ENCODE results near the gene LCK.
A peak's percentile ranks its signal among the peaks of the same experiment; 100 is the strongest.

Gene LCK

GRCh38 chr1:32329931-32330466 lies 78.9 kb downstream of the LCK start:
- DNase-seq = no peak

GRCh38 chr1:32330558-32331151 lies 79.6 kb downstream of the LCK start:
- DNase-seq = no peak

DNA sequence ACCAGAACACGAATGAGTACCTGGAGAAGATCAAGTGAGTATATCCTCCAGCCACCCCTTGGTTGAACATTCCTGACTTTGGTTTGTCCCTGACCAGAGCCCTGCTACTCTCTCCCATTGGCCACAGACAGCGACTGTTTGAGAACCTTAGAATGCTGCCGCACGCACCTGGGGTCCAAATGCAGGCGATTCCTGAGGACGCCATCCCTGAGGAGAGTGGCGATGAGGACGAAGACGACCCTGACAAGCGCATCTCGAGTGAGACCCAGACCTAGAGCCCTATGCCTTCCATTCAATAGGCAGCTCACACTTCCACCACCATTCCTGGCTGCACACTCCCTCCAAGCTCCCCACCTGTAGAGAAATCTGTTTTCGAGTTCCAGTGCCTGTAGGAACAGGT lies 80.5 kb downstream of the LCK start:
- no peak for DNase-seq

DNA sequence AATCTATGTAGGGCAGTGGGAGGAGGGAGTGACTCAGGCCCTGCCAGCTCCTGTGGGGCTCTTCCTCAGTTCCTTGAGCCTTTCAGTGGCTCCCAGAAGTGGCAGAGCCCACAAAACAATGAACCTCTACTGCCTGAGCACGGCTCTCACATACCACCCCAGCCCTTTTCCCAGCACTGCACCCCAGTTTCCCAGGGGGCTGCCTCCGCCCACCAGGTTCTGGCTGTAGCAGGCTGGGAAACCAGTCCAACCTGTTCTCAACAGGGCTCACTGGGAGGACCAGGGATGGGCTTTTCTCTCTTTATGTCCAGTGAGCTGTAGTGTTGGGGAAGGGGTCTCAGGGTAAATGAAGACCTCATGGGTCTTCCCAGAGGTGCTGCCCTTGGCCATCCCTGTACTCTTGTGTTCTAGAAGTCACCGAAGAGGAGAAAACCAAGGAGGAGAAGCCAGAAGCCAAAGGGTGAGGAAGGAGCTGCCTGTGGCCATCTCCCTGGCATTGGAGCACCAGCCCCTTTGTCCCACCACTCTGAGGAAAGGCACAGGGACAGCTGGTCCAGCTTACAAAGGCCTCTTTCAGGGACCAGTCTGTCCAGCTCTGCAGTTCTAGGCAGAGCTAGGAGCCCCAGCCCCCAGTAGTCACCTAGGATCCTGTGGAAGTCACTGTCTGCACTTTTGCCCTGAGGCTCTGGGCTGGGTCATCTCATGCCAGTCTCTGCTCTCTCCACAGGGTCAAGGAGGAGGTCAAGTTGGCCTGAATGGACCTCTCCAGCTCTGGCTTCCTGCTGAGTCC lies 81.4 kb downstream of the LCK start:
- DNase-seq = peak; percentile 77

DNA sequence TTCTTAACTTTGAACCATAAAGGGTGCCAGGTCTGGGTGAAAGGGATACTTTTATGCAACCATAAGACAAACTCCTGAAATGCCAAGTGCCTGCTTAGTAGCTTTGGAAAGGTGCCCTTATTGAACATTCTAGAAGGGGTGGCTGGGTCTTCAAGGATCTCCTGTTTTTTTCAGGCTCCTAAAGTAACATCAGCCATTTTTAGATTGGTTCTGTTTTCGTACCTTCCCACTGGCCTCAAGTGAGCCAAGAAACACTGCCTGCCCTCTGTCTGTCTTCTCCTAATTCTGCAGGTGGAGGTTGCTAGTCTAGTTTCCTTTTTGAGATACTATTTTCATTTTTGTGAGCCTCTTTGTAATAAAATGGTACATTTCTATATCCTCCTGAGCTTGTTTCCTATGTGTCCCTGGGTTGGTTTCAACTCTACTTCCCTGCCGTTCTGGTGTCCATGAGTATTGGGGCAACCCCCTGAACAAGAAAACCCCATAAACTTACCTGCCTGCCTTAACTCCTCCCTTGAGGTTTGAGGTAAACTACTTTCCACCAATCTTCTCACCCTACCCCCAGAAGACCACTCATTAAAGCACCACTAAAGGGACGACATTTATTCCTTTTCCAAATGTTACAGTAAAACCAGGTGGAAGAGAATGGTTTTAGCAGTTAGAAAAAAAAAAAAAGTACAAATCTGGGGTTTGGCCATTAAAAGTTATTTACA lies 82.3 kb downstream of the LCK start:
- peak; percentile 37 for DNase-seq

DNA sequence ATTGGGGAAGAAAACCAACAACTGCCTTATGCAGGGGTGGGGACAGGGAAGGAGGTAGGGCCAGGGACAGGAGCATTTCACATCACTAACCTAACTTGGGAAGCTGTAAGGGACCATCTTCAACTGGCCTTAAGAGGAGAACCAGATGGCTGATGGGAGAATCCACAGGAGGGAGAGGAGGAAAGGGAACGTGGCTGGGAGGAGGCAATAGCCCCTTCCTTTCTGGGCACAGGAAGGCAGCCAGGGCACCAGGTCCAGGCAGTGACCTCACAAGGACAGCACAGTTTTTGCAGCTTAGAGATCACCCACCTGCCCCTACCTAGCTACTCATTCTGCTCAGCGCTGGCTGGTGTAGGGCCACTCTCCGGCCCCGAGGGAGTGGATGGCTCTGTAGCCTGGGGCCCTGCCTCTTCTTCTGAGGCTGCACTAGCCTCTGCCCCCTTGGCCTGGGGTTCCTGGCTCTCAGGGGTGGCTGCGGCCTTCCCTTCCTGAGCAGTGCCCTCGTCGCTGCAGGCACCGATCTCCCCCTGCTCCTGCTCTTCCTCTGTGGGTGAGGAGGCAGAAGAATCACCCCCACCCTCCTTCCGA lies 83.3 kb downstream of the LCK start:
- peak; percentile 50 for DNase-seq

GRCh38 chr1:32334864-32335534 lies 83.9 kb downstream of the LCK start:
- peak; percentile 79 for DNase-seq

GRCh38 chr1:32335535-32335789 lies 84.4 kb downstream of the LCK start:
- DNase-seq = no peak

Data from DMS53 (cell line).